Activated CD8-positive, alpha-beta T cell treated with anti-CD3 and anti-CD28 coated beads for 36 hours (primary cell): ENCODE measurements around the gene LMNTD2. TPM values are rescaled to one million over a fixed set of nuclear protein-coding genes. Genes with fewer than 3 reads are reported as not detected.

Experiments
- ATAC-seq: fragments of 200-7000 bp; cut with Tn5 transposase; one replicate; pipeline ENCODE4 v1.10.0; 2021; ENCODE audit warnings: mild to moderate bottlenecking, moderate library complexity
- CTCF ChIA-PET: fragments of 350-600 bp; sonication (Branson Sonifier 250); formaldehyde crosslinking; loops from one replicate; lab custom pipeline; 2021; ENCODE audit warnings: antibody characterized with exemption; lab: Charles Lee
- POLR2A ChIA-PET: fragments of 350-600 bp; sonication (Branson Sonifier 250); formaldehyde crosslinking; loops from one replicate; lab custom pipeline; 2021; ENCODE audit warnings: antibody characterized with exemption; lab: Charles Lee
- DNase-seq: peaks from one replicate; pipeline ENCODE4 v3.0.0-alpha.2; 2020
- H3K27ac Mint-ChIP-seq: one replicate; pipeline ENCODE4 v1.8.0; 2021; ENCODE audit warnings: mild to moderate bottlenecking, mixed read lengths
- H3K27me3 Mint-ChIP-seq: one replicate; pipeline ENCODE4 v1.8.0; 2021; ENCODE audit warnings: mixed read lengths
- H3K36me3 Mint-ChIP-seq: one replicate; pipeline ENCODE4 v1.8.0; 2021; ENCODE audit warnings: low read depth, mixed read lengths
- H3K4me1 Mint-ChIP-seq: one replicate; pipeline ENCODE4 v1.8.0; 2021; ENCODE audit warnings: low read depth, mixed read lengths
- H3K4me3 Mint-ChIP-seq: one replicate; pipeline ENCODE4 v1.8.0; 2021; ENCODE audit warnings: mild to moderate bottlenecking, moderate library complexity, mixed read lengths
- H3K9me3 Mint-ChIP-seq: one replicate; pipeline ENCODE4 v1.8.0; 2021; ENCODE audit warnings: mixed read lengths
- CTCF ChIP-seq: fragments of 200-600 bp; IDR thresholded peaks from one replicate; pipeline ENCODE4 v1.8.0; 2022; ENCODE audit warnings: antibody characterized with exemption, mild to moderate bottlenecking
- intact Hi-C: fragments of 100-400 bp; cut with micrococcal nuclease; formaldehyde crosslinking; loops from one replicate; pipeline ENCODE4 v1.10.0; 2022
- total RNA-seq, 2 experiments: library from RNA; stranded (reverse); gene quantifications; one replicate each; pipeline ENCODE4 v1.2.3, GENCODE V29; 2021

The LMNTD2 gene
- total RNA-seq, 2 experiments from 2014 or later, result 0.88 to 1.3 TPM

DNA sequence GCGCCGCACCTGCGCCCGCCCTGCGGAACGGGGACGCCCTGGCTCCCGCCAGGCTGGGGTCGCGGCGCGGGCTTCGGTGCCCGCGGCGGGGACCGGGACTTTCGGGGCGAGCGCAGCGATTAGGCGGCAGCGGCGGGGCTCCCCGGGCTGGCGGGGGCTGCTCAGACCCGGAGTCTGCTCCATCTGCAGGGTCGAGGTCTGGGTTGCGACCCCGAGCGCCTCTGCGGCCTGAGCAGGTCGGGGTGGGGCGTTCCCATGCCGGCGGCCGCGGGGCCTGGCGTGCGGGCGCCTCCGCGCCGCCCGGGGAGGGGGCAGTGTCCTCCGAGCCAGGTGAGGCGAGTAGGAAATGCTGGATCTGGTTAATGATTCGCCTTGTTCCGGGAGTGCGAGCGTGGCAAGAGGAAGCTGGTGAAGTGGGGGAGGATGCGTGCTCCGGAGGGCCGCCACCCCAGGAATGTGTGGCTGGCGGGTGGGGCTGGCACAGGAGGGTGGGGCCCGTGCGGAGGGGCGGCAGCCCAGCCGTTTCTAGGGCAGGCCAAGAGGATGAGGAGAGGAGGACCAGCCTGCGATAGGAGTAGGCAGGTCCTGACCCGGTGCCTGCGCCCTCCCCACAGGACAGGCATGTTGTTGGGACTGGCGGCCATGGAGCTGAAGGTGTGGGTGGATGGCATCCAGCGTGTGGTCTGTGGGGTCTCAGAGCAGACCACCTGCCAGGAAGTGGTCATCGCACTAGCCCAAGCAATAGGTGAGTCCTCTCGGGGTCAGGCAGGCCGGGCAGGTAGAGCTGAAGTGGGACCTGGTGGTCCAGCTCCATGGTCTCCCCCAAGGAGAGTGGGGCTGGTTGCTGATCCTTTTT, 838 bp upstream of the LMNTD2 start:
- Mint-ChIP-seq H3K4me3 (peak overlapping the region; percentile 89), H3K36me3 (peaks cover 8% of the 10 kb centered on the region), H3K27me3 (peaks cover 2% of the 10 kb centered on the region), H3K27ac (peak overlapping the region; percentile 30), H3K4me1 (peaks cover 11% of the 10 kb centered on the region), H3K9me3 (no peaks in the 10 kb centered on the region)
- no peak for DNase-seq
- no peak for TF ChIP-seq CTCF
- CTCF ChIA-PET, result interaction anchor here (1.3 to 1.4 kb wide), 2 partner anchors 42 to 134 kb away, joined by 3 read pairs; partner anchors contain the start of gene TMEM80
- intact Hi-C loops, result no loop called here
- peak; percentile 29 for ATAC-seq
- POLR2A ChIA-PET, result interaction anchor here (1.2 to 2.0 kb wide), 4 partner anchors 14 to 25 kb away, joined by 3 to 8 read pairs (median 4); partner anchors contain the start of genes LRRC56 and PHRF1

- Mint-ChIP-seq H3K4me3 (peak overlapping the region; percentile 89), H3K27ac (peak overlapping the region; percentile 24), H3K9me3 (no peaks in the 10 kb centered on the region), H3K36me3 (peaks cover 8% of the 10 kb centered on the region), H3K27me3 (peaks cover 2% of the 10 kb centered on the region), H3K4me1 (peaks cover 11% of the 10 kb centered on the region)
- ATAC-seq (no peak), DNase-seq (no peak)
- ChIA-PET POLR2A (interaction anchor here (0.6 to 1.9 kb wide), 4 partner anchors 16 to 53 kb away, joined by 3 to 10 read pairs (median 4); partner anchors contain the start of genes HRAS and LRRC56), CTCF (interaction anchor here (0.7 to 1.2 kb wide), 2 partner anchors 162 to 163 kb away, joined by 3 to 5 read pairs; no protein-coding TSS in a partner anchor)
- TF ChIP-seq CTCF, result no peak
- intact Hi-C loops, result loop anchor here (5.0 kb wide), 1 partner anchor 167 kb away; no protein-coding TSS in a partner anchor
These were observed 730 bp downstream of the LMNTD2 start for GRCh38 chr11:559712-560304.

DNA sequence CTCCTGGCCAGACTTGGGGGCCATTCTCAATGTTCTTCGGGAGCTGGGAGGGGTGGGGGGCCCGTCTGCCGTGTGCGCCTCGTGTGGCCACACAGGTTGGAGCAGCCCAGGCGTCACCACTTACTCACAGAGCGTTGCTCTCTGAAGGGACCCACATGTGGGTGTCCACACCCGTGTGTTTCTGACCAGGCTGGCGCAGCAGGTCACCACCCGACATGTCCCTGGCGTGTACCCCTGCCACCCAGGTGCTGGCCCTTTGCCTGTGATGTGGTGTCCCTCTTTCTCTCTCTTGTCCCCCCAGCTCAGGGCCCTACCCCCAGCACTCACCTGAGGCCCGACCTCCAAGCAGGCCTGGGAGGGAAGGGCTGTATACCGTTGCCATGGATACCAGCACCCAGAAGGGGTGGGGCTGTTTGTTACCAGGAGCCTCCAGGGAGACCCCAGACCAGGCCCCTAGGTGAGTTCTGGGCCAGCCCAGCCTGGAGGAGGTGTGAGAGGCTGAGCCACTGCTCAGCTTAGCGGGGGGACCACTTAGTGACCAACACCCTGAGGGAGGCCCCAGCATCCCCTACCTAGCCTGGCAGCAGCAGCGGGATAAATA, 1.4 kb downstream of the LMNTD2 start:
- H3K27me3 Mint-ChIP-seq, result peaks cover 2% of the 10 kb centered on the region
- no peak overlapping the region for H3K27ac Mint-ChIP-seq
- ChIA-PET POLR2A (interaction anchor here (1.6 to 1.9 kb wide), 2 partner anchors 23 to 54 kb away, joined by 4 to 10 read pairs; partner anchors contain the start of genes HRAS and LRRC56), CTCF (interaction anchor here (1.2 kb wide), 1 partner anchor 164 kb away, joined by 5 read pairs; no protein-coding TSS in a partner anchor)
- peaks cover 11% of the 10 kb centered on the region for H3K4me1 Mint-ChIP-seq
- H3K9me3 Mint-ChIP-seq, result no peaks in the 10 kb centered on the region
- H3K4me3 Mint-ChIP-seq, result no peak overlapping the region
- no peak for DNase-seq
- ATAC-seq, result no peak
- intact Hi-C loops, result loop anchor here (5.0 kb wide), 1 partner anchor 168 kb away; no protein-coding TSS in a partner anchor
- TF ChIP-seq CTCF, result no peak
- peaks cover 5% of the 10 kb centered on the region for H3K36me3 Mint-ChIP-seq

- no peak for TF ChIP-seq CTCF
- Mint-ChIP-seq H3K9me3 (no peaks in the 10 kb centered on the region), H3K27me3 (peaks cover 2% of the 10 kb centered on the region), H3K27ac (no peak overlapping the region), H3K4me1 (peaks cover 11% of the 10 kb centered on the region), H3K36me3 (peaks cover 1% of the 10 kb centered on the region), H3K4me3 (no peak overlapping the region)
- intact Hi-C loops, result loop anchor here (5.0 kb wide), 1 partner anchor 169 kb away; no protein-coding TSS in a partner anchor
- POLR2A ChIA-PET, result interaction anchor here (1.9 kb wide), 1 partner anchor 22 kb away, joined by 10 read pairs; the partner anchor contains the start of genes HRAS and LRRC56
- ATAC-seq (no peak), DNase-seq (no peak)
- CTCF ChIA-PET, result no interaction called here
These were observed 2.0 kb downstream of the LMNTD2 start for GRCh38 chr11:558503-558902.
